Aorta (tissue), 5 donors: Measurements from ENCODE around the gene GDPD2. TPM values are rescaled to one million over a fixed set of nuclear protein-coding genes. Genes with fewer than 3 reads are reported as not detected.
"Not testable (repeated sequence)": the region's sequence is repeated elsewhere in the genome, so short reads cannot be mapped to it uniquely, and the experiment has no call there.

ENCODE experiments used
- ATAC-seq: fragments of 200-7000 bp; cut with Tn5 transposase; one replicate; pipeline ENCODE4 v1.9.1; 2022; ENCODE audit warnings: moderate library complexity; ENCODE audit not compliant: low FRiP score
- DNase-seq, 2 donors: peaks; one replicate each; pipeline ENCODE4 v3.0.0-alpha.2; 2020
- H3K27ac ChIP-seq, 2 donors: one replicate each; pipeline ENCODE4 v1.5.1; 2013; ENCODE audit warnings: low read length in 2 of 2, mild to moderate bottlenecking in 2 of 2, moderate library complexity in 2 of 2, control low read depth in 1 of 2, inconsistent platforms in 1 of 2, low read depth in 1 of 2
- H3K27me3 ChIP-seq, 2 donors: one replicate each; pipeline ENCODE4 v1.6.1; 2013; ENCODE audit warnings: control low read depth in 1 of 2, low read length in 1 of 2, mild to moderate bottlenecking in 1 of 2, moderate library complexity in 1 of 2; ENCODE audit not compliant: insufficient read depth in 2 of 2, control insufficient read depth in 1 of 2
- H3K36me3 ChIP-seq, 2 donors: one replicate each; pipeline ENCODE4 v1.6.1; 2013; ENCODE audit warnings: control low read depth in 1 of 2, low read length in 1 of 2, mild to moderate bottlenecking in 1 of 2; ENCODE audit not compliant: insufficient read depth in 2 of 2, control insufficient read depth in 1 of 2
- H3K4me1 ChIP-seq, 2 donors: one replicate each; pipeline ENCODE4 v1.6.1; 2013; ENCODE audit warnings: low read length in 2 of 2, control low read depth in 1 of 2, mild to moderate bottlenecking in 1 of 2, moderate library complexity in 1 of 2; ENCODE audit not compliant: insufficient read depth in 2 of 2, control insufficient read depth in 1 of 2
- H3K4me3 ChIP-seq, 2 donors: one replicate each; pipeline ENCODE4 v1.5.1; 2013; ENCODE audit warnings: low read length in 2 of 2, control low read depth in 1 of 2, mild to moderate bottlenecking in 1 of 2
- H3K9me3 ChIP-seq: one replicate; pipeline ENCODE4 v1.6.1; 2013; ENCODE audit warnings: mild to moderate bottlenecking, low read length; ENCODE audit not compliant: control insufficient read depth
- WGBS, 2 donors: extraction: QIAGEN DNeasy Blood & Tissue Kit; methylation state at CpG; one replicate each; pipeline ENCODE4 v1.1.7; 2013; 5-methylcytosine and 5-hydroxymethylcytosine counted together
- intact Hi-C, 2 donors: fragments of 100-400 bp; cut with DNase I; formaldehyde crosslinking; loops; one replicate each; pipeline versions ENCODE4 v1.14.2 to v1.15.0; 2022
- long read RNA-seq, 2 donors: library from polyadenylated mRNA; unstranded; transcript quantifications; one replicate each; pipeline ENCODE4 v2.0.0, GENCODE V29; 2020 to 2021
- polyA plus RNA-seq, 2 donors: library from polyadenylated mRNA; stranded (reverse); fragments of 200-250 nt; gene quantifications; one replicate each; pipeline ENCODE4 v1.2.3, GENCODE V29; 2013
- total RNA-seq, 2 donors: library from RNA; stranded (reverse); fragmentation: NEBNext Ultra II Directional; extraction: Animal tissue kit (Norgen Biotek cat#: 25700); gene quantifications; one replicate each; pipeline ENCODE4 v1.2.1, GENCODE V29; 2021
- donor health status: healthy with polysubstance abuse.
- donor health status: Bipolar disorder and iron deficiency.
- donor health status: DM: no; HTN: no; CAD: no.
- donor health status: DM: no; HTN: no; CAD: no.
- donor health status: DM: yes; HTN: yes; CAD: no.

The GDPD2 gene, protein sequence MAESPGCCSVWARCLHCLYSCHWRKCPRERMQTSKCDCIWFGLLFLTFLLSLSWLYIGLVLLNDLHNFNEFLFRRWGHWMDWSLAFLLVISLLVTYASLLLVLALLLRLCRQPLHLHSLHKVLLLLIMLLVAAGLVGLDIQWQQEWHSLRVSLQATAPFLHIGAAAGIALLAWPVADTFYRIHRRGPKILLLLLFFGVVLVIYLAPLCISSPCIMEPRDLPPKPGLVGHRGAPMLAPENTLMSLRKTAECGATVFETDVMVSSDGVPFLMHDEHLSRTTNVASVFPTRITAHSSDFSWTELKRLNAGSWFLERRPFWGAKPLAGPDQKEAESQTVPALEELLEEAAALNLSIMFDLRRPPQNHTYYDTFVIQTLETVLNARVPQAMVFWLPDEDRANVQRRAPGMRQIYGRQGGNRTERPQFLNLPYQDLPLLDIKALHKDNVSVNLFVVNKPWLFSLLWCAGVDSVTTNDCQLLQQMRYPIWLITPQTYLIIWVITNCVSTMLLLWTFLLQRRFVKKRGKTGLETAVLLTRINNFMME
- not detected for total RNA-seq
- 1 to 10 TPM in 1 of 2 donors, not detected in 1; 1.0 TPM for polyA plus RNA-seq
- long read RNA-seq, donor 1, partial matches to known transcripts = 0 of 1 reads
- long read RNA-seq, donor 1, other reads (novel, unspliced or antisense) = 1 of 1 reads
- long read RNA-seq, donor 2 = 0 reads

DNA sequence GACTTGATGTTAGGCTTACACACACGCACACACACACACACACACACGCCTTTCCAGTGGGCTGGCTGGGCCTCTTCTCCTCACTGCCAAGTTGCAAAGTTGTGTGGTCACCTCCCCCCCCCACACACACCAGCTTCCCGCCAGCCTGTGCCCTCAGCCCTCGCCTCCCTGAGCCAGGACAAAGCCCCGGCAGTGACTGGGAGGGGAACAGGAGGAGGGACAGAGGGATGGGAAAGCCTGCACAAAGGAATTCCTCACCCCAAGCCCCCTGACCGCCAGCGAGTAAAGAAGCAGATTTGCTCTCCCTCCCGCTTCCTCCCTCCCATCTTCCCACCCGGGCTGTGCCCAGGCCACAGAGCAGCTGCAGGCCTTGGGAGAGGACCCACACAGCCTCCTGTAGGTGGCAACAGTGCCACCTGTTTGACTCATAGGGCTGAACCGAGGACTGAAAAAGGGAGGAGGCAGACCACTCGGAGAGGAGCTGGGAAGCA lies at the start of gene GDPD2:
TSS of gene GDPD2 (plus strand) at position 464 of the 491 bp plus-strand sequence. CDS start 1,671 bp downstream, outside the sequence.
- H3K27ac ChIP-seq = no peak within 1 kb of the TSS
- H3K9me3 ChIP-seq = no peaks in the 10 kb centered on the region
- no peak within 1 kb of the TSS for H3K4me3 ChIP-seq
- DNase-seq (no peak), ATAC-seq (no peak)
- no peaks in the 10 kb centered on the region for H3K36me3 ChIP-seq
- intact Hi-C loops = no loop called here
- no peaks in the 10 kb centered on the region for H3K4me1 ChIP-seq
- peaks cover 0 to 1% of the 10 kb centered on the region in 2 donors for H3K27me3 ChIP-seq
- WGBS, 2 donors = 9 to 22% methylated on average over 11 of the region's 11 CpGs

DNA sequence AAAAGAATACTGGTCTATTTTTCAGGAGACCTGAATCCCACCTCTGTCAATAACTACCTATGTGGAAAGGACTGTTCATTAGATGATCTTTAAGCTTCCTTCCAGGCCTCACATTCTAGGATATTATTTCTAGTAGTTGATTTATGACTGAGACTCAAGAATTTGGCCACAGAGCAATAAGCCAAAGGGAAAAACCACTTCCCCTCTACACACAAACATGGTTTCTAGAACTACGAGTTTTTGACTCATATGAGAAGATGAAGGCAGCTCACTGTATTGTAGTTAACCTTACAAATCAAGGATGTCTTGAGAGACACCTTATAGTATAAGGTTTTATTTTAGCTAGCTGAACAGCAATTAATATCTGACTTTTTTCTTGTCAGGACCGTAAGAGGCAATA lies 36.9 kb upstream of the GDPD2 start:
- no peak for DNase-seq
- ATAC-seq = no peak
- 41 to 49% methylated on average over 2 of the region's 2 CpGs for WGBS, 2 donors

DNA sequence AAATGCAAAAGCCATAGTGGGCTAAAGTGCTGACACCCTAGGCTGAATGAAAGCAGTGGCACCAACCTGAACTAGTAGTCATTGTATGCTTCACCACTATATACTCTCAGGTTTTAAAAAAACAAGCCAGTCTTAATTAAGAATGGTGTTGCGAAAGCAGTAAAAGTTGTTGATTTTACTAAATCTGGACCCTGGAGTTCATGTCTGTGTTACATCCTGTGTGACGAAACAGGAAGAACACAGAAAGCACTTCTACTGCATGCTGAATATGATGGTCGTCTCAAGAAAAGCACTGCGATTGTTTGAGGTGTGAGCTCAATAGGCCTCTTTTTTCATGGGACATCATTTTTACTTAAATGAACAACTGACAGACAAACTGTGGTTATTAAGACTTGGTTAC lies 24.2 kb upstream of the GDPD2 start:
- intact Hi-C loops = no loop called here
- 10 to 51% methylated on average over 4 of the region's 4 CpGs for WGBS, 2 donors
- DNase-seq = no peak
- no peak overlapping the region for H3K27ac ChIP-seq
- H3K36me3 ChIP-seq = no peaks in the 10 kb centered on the region
- H3K4me1 ChIP-seq = no peaks in the 10 kb centered on the region
- H3K4me3 ChIP-seq = no peak overlapping the region
- no peak for ATAC-seq
- H3K9me3 ChIP-seq = no peaks in the 10 kb centered on the region
- no peaks in the 10 kb centered on the region for H3K27me3 ChIP-seq

More for the DNA sequence above, 36.9 kb upstream of the GDPD2 start:
- Histone ChIP-seq H3K27ac (no peak overlapping the region), H3K9me3 (no peaks in the 10 kb centered on the region), H3K4me3 (no peak overlapping the region), H3K4me1 (no peaks in the 10 kb centered on the region), H3K27me3 (no peaks in the 10 kb centered on the region), H3K36me3 (no peaks in the 10 kb centered on the region)
- intact Hi-C loops = no loop called here

GRCh38 chrX:70400181-70400580 lies 22.9 kb upstream of the GDPD2 start:
- H3K27ac ChIP-seq, H3K9me3 ChIP-seq, H3K27me3 ChIP-seq, H3K4me3 ChIP-seq, H3K36me3 ChIP-seq, ATAC-seq, intact Hi-C loops, H3K4me1 ChIP-seq, DNase-seq: not testable (repeated sequence)
- WGBS, 2 donors = 98 to 100% methylated on average over 1 of the region's 3 CpGs

GRCh38 chrX:70402721-70403120 lies 20.4 kb upstream of the GDPD2 start:
- no peak for DNase-seq
- 71 to 85% methylated on average over 2 of the region's 2 CpGs for WGBS, 2 donors
- Histone ChIP-seq H3K9me3 (no peaks in the 10 kb centered on the region), H3K27me3 (no peaks in the 10 kb centered on the region), H3K4me1 (no peaks in the 10 kb centered on the region), H3K36me3 (no peaks in the 10 kb centered on the region), H3K27ac (no peak overlapping the region), H3K4me3 (no peak overlapping the region)
- ATAC-seq = no peak
- intact Hi-C loops = no loop called here

- ATAC-seq (no peak), DNase-seq (no peak)
- Histone ChIP-seq H3K27ac (no peak overlapping the region), H3K4me1 (no peaks in the 10 kb centered on the region), H3K9me3 (no peaks in the 10 kb centered on the region), H3K36me3 (no peaks in the 10 kb centered on the region), H3K4me3 (no peak overlapping the region), H3K27me3 (no peaks in the 10 kb centered on the region)
- intact Hi-C loops = no loop called here
- WGBS, 2 donors = 65 to 88% methylated on average over 1 of the region's 1 CpG
Measured at GRCh38 chrX:70405003-70405402, 18.1 kb upstream of the GDPD2 start.

GRCh38 chrX:70410921-70411320 lies 12.2 kb upstream of the GDPD2 start:
- H3K27me3 ChIP-seq = no peaks in the 10 kb centered on the region
- no peak overlapping the region for H3K4me3 ChIP-seq
- no peaks in the 10 kb centered on the region for H3K36me3 ChIP-seq
- intact Hi-C loops = no loop called here
- H3K27ac ChIP-seq = no peak overlapping the region
- WGBS, 2 donors = 94 to 95% methylated on average over 2 of the region's 2 CpGs
- ATAC-seq (no peak), DNase-seq (no peak)
- no peaks in the 10 kb centered on the region for H3K9me3 ChIP-seq
- no peaks in the 10 kb centered on the region for H3K4me1 ChIP-seq

- no peak for ATAC-seq
- intact Hi-C loops = no loop called here
- Histone ChIP-seq H3K9me3 (no peaks in the 10 kb centered on the region), H3K4me1 (no peaks in the 10 kb centered on the region), H3K27ac (no peak overlapping the region), H3K27me3 (no peaks in the 10 kb centered on the region), H3K36me3 (no peaks in the 10 kb centered on the region), H3K4me3 (no peak overlapping the region)
- no peak for DNase-seq
- 76 to 96% methylated on average over 3 of the region's 3 CpGs for WGBS, 2 donors
Measured at GRCh38 chrX:70411475-70411874, 11.6 kb upstream of the GDPD2 start.

GRCh38 chrX:70421618-70422017 lies 1.5 kb upstream of the GDPD2 start:
- DNase-seq (no peak), ATAC-seq (no peak)
- no peaks in the 10 kb centered on the region for H3K36me3 ChIP-seq
- no peak overlapping the region for H3K27ac ChIP-seq
- no peaks in the 10 kb centered on the region for H3K4me1 ChIP-seq
- intact Hi-C loops = no loop called here
- H3K27me3 ChIP-seq = peaks cover 0 to 1% of the 10 kb centered on the region in 2 donors
- no peaks in the 10 kb centered on the region for H3K9me3 ChIP-seq
- 34 to 39% methylated on average over 2 of the region's 2 CpGs for WGBS, 2 donors
- H3K4me3 ChIP-seq = no peak overlapping the region
